T-helper 1 cell treated with Interleukin-12 subunit alpha and Interleukin-12 subunit beta and Interleukin-4 antibody, amounts not matched to agents 30 ng/mL and 1 ng/mL, for 36 hours (primary cell): Measurements from ENCODE around the gene STAT5A. TPM values are rescaled to one million over a fixed set of nuclear protein-coding genes. Genes with fewer than 3 reads are reported as not detected.

Experiments
- intact Hi-C: fragments of 100-400 bp; cut with micrococcal nuclease; formaldehyde crosslinking; loops from one replicate; pipeline ENCODE4 v1.15.1; 2024
- total RNA-seq: library from RNA; stranded (reverse); gene quantifications from 2 replicates; pipeline ENCODE4 v1.2.3, GENCODE V29; 2022

STAT5A gene
- total RNA-seq, 1 donor from 2014 or later, result 170 TPM

DNA sequence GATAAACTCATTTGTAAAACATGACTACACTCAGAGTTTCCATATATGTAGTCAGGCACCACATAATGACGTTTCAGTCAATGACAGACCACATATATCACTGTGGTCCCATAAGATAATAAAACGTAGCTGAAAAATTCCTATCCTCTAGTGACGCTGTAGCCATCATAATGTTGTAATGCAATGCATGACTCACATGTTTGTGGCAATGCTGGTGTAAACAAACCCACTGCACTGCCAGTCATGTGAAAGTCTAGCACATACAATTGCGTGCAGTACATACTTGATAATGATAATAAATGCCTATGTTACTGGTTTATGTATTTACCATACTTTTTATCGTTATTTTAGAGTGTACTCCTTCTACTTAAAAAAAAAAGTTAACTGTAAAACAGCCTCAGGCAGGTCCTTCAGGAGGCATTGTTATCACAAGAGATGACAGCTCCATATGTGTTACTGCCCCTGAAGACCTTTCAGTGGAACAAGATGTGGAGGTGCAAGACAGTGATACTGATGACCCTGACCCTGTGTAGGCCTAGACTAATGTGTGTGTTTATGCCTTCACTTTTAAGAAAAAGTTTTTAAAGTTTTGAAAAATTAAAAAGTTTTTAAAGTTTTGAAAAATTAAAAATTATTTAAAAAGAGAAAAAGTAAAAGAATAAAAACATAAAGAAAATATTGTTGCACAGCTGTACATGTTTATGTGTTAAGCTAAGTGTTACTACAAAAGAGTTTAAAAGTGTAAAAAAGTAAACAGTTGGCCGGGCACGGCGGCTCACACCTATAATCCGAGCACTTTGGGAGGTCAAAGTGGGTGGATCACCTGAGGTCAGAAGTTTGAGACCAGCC, 21.2 kb upstream of the STAT5A start:
- intact Hi-C loops, result loop anchor here (1.0 kb wide), 2 partner anchors 8 to 17 kb away; no protein-coding TSS in a partner anchor

DNA sequence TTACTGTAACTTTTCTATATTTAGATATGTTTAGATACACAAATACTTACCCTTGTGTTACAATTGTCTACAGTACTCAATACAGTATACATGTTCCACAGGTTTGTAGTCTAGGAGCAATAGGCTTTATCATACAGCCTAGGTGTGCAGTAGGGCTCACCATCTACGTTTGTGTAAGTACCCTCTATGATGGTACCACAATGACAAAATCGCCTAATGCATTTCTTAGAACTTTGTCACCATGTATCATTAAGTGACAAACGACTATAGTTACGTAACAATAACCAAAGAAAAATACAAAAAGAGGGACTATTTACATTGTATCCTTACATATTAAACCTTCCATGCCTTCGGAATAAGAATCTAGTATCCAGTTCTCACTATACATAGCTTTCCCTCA, 20.1 kb upstream of the STAT5A start:
- intact Hi-C loops, result no loop called here

DNA sequence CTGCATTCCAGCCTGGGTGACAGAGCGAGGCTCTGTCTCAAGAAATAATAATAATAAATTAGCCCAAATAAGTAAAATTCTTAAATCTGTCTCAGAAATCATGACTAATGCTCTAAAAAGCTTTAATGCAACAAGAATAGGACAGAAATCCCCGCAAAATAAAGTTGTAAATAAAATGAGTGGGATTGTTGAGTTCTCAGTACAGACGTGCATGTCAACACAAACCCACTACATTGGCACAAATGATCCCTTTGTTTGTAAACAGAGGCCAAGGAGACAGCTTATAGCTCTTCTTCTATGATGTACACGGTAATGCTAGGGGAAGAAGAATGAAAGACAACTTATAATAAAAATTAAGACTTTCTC, 18.1 kb upstream of the STAT5A start:
- intact Hi-C loops, result loop anchor here (5.0 kb wide), 1 partner anchor 88 kb away; the partner anchor contains the start of gene KCNH4

DNA sequence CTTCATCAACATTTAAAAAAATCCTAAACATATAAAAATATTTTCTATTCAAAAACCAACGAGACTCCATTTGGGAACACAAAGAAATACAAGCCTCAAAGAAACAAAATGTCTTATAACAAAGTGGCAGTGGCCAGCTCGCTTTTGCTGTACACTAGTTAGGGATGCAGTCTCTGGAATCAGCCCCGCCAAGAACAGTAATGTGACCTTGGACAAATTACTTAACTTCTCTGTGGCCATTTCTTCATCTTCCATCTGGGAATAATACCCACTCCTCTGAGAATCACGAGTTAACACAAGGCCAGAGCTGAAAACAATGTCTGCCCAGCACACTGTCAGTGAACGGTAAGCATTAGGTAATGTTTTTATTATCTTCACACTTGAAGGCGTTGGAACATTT, 17.7 kb upstream of the STAT5A start:
- intact Hi-C loops, result loop anchor here (5.0 kb wide), 1 partner anchor 88 kb away; the partner anchor contains the start of gene KCNH4

DNA sequence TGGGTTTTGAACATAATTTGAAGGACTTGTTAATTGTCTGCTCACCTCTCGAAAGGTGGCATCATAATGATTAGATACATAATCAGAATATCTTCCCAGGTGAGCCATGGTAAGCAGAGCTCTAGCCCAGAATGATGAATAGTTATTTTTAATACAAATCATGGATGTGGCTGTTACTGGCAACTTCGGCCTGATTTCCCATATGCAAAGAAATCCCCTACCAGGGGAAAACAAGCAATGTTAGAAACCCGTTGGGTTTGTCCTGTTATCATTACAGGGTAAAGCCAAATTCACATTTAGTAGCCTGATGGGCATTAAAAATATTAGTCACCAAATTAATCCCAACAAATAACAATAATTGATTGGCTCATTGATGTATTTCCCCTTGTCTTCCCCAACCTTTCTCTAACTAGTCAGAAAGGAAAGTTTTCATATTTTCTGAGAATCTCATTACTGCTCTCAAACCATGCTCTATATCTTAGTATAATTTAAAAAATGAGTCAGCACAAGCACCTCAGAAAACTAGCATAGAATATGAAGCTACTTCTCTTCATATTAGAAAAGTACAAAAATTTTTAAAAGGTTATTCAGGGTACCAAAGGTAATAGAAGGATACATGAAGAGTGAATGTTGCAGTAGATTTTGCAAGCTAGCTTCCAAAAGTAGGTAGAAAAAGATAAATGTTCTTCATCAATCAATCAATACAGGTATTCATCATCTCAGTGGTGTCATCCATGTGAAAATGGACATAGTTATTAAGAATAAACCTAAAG, 17.1 kb upstream of the STAT5A start:
- intact Hi-C loops, result loop anchor here (1.0 to 5.0 kb wide), 2 partner anchors 23 to 89 kb away; partner anchors contain the start of gene KCNH4

DNA sequence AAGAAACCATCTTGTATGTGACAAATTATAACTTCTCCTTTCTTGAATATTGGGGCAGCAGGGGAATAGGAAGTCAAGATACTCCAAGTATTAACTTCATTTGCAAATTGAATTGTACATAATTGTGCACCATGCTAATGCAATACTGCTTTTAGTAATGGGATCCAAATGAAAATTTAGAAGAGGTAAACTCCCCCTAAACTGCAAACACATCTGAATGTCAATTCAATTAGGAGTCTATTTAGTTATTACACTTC, 16.6 kb upstream of the STAT5A start:
- intact Hi-C loops, result loop anchor here (1.0 to 5.0 kb wide), 3 partner anchors 23 to 89 kb away; partner anchors contain the start of gene KCNH4

DNA sequence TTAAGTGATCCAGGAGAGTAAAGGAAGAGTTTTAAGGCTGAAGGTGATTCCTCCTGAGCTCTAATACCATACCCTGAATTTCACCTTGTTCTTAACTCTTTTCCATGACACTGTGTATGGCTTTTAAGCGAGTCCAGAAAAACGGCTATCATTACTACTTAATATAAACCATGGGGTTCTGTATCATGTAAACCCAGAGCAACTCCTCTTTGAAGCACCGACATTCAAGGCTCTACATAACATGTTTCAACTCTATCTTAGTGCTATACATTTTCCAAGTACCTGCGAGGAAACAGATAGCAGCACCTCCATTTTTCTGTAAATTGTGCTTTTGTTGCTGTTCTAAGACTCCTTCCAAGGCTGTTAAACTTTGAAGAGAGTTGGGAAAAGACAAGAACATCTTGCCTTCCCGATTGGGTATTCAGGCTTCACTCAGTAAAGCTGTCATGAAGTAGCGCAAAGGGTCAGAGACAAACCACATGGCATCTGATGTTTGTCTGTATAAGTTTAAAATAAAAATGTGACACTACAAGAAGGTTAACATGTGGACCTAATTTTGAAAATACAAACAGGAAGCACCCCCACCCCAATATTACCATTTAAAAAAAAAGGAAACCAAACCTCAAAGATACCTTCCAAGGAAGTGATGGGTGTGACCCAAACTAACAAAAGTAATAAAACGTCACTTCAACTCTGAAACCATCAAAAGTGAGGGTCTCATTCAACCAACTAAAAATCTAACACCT, 16.0 kb upstream of the STAT5A start:
- intact Hi-C loops, result loop anchor here (1.0 to 5.0 kb wide), 2 partner anchors 50 to 90 kb away; partner anchors contain the start of gene KCNH4

DNA sequence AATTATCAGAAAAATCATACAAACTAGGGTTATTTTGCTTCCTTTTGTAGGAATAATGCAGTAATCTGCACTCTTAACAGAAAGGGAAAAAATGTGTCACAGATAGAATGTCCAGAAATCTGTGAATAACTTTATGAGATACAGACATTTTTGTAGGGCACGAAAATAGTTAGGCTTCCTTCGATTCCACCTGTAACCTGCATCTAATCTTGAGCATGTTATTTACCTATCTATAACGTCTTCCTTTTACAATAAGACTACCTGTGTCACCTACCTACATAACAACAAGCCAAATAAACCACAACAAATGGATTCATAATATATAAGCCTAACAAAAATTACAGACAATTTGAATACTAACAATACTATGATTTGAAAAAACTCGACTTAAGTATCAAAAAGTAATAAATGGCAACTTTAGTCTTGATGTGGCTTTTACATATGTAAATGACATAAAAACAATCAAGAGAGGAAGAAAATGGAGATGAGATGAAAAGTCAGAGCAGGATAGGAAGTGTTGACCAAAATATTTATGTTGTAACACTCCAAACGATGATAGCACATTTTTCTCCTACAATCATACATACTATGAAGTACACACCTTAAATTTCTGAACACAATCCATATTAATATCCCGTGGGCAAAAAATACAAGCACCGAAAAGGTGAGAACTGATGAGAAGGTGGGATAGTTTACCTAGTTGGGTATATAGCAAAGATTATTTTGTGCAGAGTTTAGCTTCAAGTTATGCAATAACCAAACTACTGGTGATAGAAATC, 14.6 kb upstream of the STAT5A start:
- intact Hi-C loops, result loop anchor here (1.0 to 5.0 kb wide), 2 partner anchors 91 to 116 kb away; partner anchors contain the start of gene KCNH4

DNA sequence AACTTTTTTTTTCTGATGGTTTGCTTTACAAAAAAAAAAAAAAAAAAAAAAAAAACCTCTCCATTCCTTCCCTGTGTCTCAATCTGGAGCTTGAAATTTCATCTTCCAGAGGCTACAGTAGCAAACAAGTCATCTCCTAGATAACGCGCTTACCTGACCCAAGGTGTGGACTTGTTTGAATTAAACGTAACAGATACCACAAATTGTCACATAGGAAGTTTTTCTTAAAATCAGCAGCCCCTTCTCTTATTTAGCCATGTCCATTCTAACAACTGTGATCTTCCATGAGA, 14.1 kb upstream of the STAT5A start:
- intact Hi-C loops, result loop anchor here (5.0 kb wide), 1 partner anchor 92 kb away; the partner anchor contains the start of gene KCNH4

DNA sequence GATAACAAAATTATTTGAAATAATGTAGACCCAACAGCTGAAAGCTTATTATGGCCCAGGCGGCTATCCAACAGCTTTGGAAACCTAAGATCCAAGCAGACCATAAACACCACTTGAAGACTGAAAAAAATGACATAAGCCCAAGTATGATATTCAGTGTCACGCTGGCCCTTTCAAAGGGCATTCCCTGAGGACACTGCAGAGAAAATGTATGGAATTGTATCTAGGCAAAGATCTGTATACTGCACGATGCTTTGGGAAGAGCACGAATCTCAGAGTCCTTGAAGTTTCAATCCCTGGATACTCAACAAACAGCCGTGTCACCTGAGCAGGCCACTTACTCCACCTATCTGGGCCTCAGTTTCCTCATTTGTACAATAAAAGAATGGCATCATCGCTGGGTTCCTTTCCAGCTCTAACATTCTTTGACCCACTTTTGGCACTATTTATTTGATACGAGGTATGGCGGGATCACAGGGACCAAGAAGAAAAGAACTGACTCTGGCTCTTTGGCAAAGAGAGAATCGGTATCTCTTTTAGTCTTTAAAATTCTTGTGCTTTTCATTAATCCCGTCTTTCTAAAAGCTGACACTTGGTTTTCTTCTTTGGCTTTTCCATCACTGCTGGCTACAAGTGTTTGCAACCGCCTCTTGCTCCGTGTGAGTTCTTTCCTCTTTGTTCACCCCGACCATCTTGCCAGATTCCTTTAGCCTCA, 13.3 kb upstream of the STAT5A start:
- intact Hi-C loops, result loop anchor here (1.0 to 5.0 kb wide), 3 partner anchors 8 to 93 kb away; partner anchors contain the start of gene KCNH4

DNA sequence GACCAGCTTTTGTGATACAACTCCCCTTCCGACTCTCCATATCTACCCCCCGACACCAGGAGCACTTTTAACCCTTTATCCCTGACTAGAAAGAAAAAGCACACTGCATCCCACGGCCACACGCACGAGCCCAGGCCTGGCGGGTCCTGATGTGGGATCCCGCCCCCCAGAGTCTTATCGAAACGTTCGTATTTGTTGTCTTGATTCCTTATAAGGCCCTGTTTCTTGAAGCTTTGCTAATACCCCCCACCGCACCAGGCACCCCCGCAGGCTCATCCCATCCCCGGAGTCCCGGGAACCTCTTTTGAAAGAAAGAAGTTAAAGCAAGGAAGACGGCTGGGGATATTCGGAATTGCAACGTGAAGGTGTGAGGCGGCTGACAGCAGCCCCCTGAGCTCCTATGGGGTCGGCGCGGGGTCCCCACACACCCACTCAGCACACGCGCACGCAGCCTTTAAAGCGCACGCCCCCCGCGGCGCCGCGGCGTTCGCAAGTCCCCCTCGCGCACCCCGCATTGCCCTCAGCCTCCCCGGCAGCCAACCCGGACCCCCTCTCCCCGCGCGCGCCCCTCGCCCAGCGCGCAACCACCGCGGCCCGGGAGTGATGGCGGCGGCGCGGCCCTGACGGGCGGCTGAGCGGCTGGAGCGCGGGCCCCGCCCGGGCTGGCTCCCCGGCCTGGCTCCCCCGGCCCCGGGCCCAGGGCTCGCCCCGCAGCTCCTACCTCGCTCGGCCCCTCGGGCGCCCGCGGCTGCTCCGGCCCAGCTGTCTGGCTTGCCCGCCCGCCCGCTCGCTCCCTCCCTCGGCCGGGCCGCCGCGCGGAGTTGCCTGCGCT, 12.6 kb upstream of the STAT5A start:
- intact Hi-C loops, result loop anchor here (1.0 kb wide), 2 partner anchors 8 to 12 kb away; no protein-coding TSS in a partner anchor

DNA sequence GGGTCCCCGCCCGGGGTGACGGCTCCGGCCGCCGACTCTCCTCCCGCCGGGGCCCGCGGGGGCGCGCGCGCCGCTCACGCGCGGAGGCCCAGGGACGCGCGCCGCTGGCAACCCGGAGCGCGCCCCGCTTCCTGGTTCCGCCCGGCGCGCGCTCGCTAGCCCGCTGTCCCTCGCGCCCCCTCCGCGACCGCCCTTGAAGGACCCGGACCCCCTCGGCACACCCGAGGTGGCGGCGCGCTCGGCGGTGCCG, 12.0 kb upstream of the STAT5A start, which contains the start of gene STAT5B:
STAT5B (minus strand) TSS at position 33 of the 250 bp plus-strand sequence. CDS start 44,264 bp downstream, outside the sequence.
- intact Hi-C loops, result no loop called here

DNA sequence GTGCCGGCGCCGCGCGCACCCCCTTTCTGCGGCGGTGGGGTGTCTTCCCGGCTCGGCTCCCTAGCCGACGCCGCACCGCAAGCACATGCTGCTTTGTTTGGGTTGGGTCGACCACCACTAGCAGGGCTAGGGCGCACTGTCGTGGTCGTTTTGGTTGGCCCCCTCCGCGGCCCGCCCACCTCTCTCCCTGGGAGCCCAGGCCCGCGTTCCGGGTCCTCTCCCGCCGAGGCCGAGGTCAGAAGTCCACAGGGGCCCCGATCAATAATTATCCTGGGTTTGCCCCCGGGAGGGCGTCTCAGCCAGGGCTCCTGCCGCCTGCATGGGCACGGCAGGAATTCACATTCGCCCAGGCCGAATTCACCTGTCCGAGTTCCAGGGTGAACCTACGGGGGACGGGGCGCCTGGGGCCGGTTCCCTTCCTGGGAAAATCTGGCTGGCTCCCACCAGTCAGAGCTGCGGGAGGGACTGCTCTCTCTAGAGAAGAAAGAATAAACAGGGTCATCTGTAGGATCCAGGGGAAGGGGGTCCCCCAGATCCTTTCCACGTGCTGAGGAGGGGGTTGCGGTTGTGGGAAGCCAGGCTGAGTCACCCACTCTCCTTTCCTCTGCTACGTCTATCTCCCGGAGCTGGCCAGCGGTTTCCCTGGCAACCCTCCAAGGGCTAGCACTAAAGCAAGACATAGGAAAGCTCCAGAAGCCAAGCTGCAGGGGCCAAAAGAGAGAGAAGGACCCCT, 11.5 kb upstream of the STAT5A start:
- intact Hi-C loops, result no loop called here

DNA sequence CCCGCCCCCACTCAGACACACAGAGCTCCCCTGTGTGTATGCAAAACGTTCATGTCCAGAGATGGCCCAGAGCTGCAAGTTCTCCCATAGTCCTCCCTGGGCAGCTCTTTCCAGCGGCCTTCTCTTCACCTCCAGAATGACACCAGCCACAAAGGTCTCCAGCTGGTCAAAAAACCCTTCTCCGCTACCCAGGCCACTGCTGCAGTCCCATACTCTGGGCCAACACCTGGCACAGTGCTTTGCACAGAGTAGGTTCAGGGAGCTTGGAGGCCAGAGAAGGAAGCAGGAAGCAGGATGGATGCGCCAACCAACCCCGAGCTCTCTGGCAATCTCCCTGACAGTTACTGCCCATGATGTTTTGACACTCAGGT, 11.0 kb upstream of the STAT5A start:
- intact Hi-C loops, result no loop called here

DNA sequence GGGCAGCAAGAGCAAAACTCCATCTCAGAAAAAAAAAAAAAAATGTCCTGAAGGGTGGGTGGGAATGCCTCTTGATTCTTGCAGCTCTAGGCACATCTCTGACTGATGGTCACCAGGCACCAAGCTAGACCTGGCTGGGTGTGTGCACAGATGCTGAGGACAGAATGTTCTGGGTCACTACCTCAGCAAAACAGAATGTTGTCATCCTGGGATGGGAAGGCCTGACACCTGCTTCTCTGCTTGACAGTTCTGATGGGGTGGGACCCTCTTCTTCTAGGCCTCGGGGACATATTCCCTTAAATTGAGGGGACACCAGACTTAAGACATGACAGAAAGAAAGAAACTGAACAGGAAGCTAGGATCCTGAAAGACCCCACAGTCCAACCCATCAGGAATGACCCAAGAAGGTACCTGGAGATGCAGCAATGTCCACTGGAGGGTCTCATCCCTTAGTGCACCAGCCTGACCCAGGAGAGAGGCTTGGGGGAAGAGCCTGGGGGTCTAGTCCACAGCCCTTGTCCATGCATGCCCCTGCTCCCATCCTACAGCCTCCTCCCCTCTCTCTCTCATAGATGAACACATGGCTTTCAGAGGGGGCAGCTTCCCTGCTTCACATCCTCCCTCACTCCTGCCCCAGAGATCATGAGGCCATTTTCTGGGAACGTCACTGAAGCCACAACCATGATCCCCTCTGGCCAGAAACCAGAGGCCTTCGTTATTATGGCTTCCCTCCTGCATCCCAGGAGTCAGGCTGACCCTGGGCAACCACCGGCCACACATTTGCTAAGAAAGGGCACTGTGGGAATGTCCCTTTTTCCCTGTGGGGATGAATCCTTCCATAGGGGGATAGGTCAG, 8.3 kb upstream of the STAT5A start:
- intact Hi-C loops, result no loop called here

DNA sequence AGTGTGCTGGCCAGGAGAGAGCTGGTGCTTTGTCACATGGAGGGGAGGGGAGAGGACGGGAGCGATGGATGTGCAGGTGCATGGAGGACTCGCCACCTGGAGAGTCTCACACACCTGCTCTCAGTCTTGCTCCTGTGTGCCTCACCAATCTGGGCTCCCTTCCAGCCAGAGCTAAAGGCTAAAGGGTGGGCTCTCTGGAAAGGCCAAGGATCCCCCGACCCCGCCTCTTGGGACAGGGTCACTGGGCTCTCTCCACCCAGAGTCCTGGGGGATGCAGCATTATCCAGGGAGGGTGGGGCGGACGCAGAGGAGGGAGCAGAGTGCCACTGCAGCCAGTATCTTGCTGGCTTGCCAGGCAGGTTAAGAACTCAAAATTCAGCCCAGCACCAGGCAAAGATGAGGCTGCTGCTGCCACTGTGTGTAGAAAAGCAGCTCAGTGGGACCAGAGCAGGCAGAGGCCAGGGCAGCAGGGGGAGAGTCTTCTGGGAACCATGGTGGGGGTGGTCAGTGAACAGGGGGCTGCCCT, 6.7 kb upstream of the STAT5A start:
- intact Hi-C loops, result no loop called here

DNA sequence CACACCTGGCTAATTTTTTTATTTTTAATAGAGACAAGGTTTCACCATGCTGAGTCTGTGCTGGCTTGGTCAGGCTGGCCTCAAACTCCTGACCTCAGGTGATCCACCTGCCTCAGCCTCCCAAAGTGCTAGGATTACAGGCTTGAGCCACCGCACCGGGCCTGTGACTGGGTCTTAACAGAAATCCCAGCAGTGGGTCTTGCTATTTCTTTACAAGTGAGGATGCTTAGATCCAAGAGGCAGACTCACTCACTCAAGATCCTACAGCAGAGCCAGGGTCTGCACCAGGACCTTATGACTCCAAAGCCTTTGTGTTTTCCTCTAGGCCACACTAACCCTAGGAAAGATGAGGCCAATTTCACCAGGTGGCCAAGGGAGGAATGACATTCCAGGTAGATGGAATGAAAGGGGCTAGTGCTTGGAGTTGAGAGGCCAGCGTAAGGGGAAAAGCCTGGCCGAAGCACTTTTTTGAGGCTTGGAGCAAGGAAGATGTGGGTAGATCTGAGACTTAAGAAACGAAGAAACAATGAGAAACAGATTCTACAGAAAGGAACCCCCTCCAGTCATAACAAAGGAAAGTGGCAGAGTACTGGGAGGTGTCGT, 5.7 kb upstream of the STAT5A start:
- intact Hi-C loops, result no loop called here
